GM19328 (cell line): ENCODE results near the gene NXPE3.
"Not testable (repeated sequence)": the region's sequence is repeated elsewhere in the genome, so short reads cannot be mapped to it uniquely, and the experiment has no call there.

Experiments
- ATAC-seq: cut with Tn5 transposase; IDR thresholded peaks from one replicate; pipeline ENCODE4 v1.9.1; 2021; ENCODE audit warnings: mild to moderate bottlenecking, moderate library complexity; ENCODE audit not compliant: unreplicated experiment

Gene NXPE3

GRCh38 chr3:101851072-101851770 lies 72.2 kb downstream of the NXPE3 start:
- no peak for ATAC-seq

- no peak for ATAC-seq
Observed at GRCh38 chr3:101851850-101852714, 73.1 kb downstream of the NXPE3 start.

GRCh38 chr3:101852983-101853840 lies 74.2 kb downstream of the NXPE3 start:
- no peak for ATAC-seq

- no peak for ATAC-seq
Observed at GRCh38 chr3:101853982-101854381, 75.0 kb downstream of the NXPE3 start.

- no peak for ATAC-seq
Observed at GRCh38 chr3:101854608-101855304, 75.7 kb downstream of the NXPE3 start.

GRCh38 chr3:101857301-101857741 lies 78.3 kb downstream of the NXPE3 start:
- no peak for ATAC-seq

- no peak for ATAC-seq
Observed at GRCh38 chr3:101858464-101859030, 79.5 kb downstream of the NXPE3 start.

- ATAC-seq = no peak
Observed at GRCh38 chr3:101859882-101860448, 81.0 kb downstream of the NXPE3 start.

- peak; percentile 48 for ATAC-seq
Observed at GRCh38 chr3:101861212-101861788, 82.3 kb downstream of the NXPE3 start.

GRCh38 chr3:101861789-101862415 lies 82.9 kb downstream of the NXPE3 start:
- no peak for ATAC-seq

- ATAC-seq = no peak
Observed at GRCh38 chr3:101862416-101863165, 83.6 kb downstream of the NXPE3 start.

- ATAC-seq = not testable (repeated sequence)
Observed at GRCh38 chr3:101864926-101865325, 85.9 kb downstream of the NXPE3 start.

GRCh38 chr3:101865751-101866509 lies 86.9 kb downstream of the NXPE3 start:
- no peak for ATAC-seq

GRCh38 chr3:101867511-101867910 lies 88.5 kb downstream of the NXPE3 start:
- ATAC-seq = no peak

- no peak for ATAC-seq
Observed at GRCh38 chr3:101867996-101868395, 89.0 kb downstream of the NXPE3 start.

GRCh38 chr3:101868534-101869464 lies 89.8 kb downstream of the NXPE3 start:
- ATAC-seq = no peak

GRCh38 chr3:101870138-101870537 lies 91.1 kb downstream of the NXPE3 start:
- no peak for ATAC-seq
